Testis (tissue), 3 donors: Measurements from ENCODE around the gene ARHGEF38. TPM values are rescaled to one million over a fixed set of nuclear protein-coding genes. Genes with fewer than 3 reads are reported as not detected.
"Not testable (repeated sequence)": the region's sequence is repeated elsewhere in the genome, so short reads cannot be mapped to it uniquely, and the experiment has no call there.

Experiments used
- DNase-seq: peaks from one replicate; pipeline ENCODE4 v3.0.0-alpha.2; 2019
- H3K27ac ChIP-seq, 2 donors: fragments of 200-600 bp; sonication (generic); one replicate each; pipeline ENCODE4 v1.5.1; 2019
- H3K27me3 ChIP-seq: fragments of 200-600 bp; sonication (generic); one replicate; pipeline ENCODE4 v1.5.1; 2019
- H3K36me3 ChIP-seq: fragments of 200-600 bp; sonication (generic); one replicate; pipeline ENCODE4 v1.5.1; 2017; ENCODE audit warnings: low read depth; ENCODE audit errors: missing control alignments
- H3K4me1 ChIP-seq: fragments of 200-600 bp; sonication (generic); one replicate; pipeline ENCODE4 v1.5.1; 2019
- H3K4me3 ChIP-seq, 2 donors: fragments of 200-600 bp; sonication (generic); one replicate each; pipeline ENCODE4 v1.5.1; 2017 to 2019
- H3K9me3 ChIP-seq: fragments of 200-600 bp; sonication (generic); one replicate; pipeline ENCODE4 v1.5.1; 2017
- POLR2A ChIP-seq: fragments of 450-650 bp; IDR thresholded peaks from one replicate; pipeline ENCODE4 v1.6.1; 2017; ENCODE audit warnings: antibody characterized with exemption, mild to moderate bottlenecking, moderate library complexity
- WGBS, 2 donors: methylation state at CpG; one replicate each; pipeline ENCODE4 v1.1.5; 2018; 5-methylcytosine and 5-hydroxymethylcytosine counted together
- intact Hi-C: fragments of 100-400 bp; cut with DNase I; formaldehyde crosslinking; loops from one replicate; pipeline ENCODE4 v1.15.1; 2023; ENCODE audit warnings: low total_unique reads
- polyA plus RNA-seq: library from polyadenylated mRNA; stranded (reverse); fragments of 350-450 nt; fragmentation: Illumina TruSeq; extraction: RNeasy Lipid Tissue Mini Kit (QIAGEN cat#74804); gene quantifications from one replicate; pipeline ENCODE4 v1.2.3, GENCODE V29; 2014; ENCODE audit warnings: low read depth, low replicate concordance; ENCODE audit not compliant: insufficient read depth
- total RNA-seq, 2 donors: library from RNA; depleted of rRNA; stranded (reverse); fragments of >200 nt; gene quantifications; one replicate each; pipeline ENCODE4 v1.2.3, GENCODE V29; 2016
- TF ChIP-seq, protein P1 (sequence below), 3 experiments: fragments of 450-650 bp in 2 of 3; fragments of 200-600 bp in 1 of 3; sonication (generic) in 1 of 3; IDR thresholded peaks; one replicate each; pipeline ENCODE4 v1.5.1; 2016 to 2019; ENCODE audit warnings: antibody characterized with exemption in 3 of 3, mild to moderate bottlenecking in 2 of 3, moderate library complexity in 1 of 3

The ARHGEF38 gene
- total and polyA plus RNA-seq, 3 donors from 2014 or later, result 0.08 to 2.2 (median 0.86) TPM

DNA sequence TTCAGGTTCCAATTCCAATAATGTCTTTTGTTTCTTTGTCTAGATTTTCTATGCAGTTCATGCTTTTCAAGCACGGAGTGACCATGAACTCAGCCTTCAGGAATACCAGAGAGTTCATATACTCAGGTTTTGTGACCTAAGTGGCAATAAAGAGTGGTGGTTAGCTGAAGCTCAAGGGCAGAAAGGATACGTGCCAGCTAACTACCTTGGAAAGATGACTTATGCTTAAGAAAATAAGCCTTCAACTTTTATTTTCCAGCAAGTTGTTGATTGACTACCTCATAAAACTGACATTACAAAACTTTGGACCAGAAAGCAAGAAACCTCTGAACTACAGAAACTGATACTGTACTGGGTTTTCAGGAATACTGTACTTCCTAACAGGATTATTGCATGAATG lies 125.3 kb downstream of the ARHGEF38 start:
- TF ChIP-seq, protein P1, sequence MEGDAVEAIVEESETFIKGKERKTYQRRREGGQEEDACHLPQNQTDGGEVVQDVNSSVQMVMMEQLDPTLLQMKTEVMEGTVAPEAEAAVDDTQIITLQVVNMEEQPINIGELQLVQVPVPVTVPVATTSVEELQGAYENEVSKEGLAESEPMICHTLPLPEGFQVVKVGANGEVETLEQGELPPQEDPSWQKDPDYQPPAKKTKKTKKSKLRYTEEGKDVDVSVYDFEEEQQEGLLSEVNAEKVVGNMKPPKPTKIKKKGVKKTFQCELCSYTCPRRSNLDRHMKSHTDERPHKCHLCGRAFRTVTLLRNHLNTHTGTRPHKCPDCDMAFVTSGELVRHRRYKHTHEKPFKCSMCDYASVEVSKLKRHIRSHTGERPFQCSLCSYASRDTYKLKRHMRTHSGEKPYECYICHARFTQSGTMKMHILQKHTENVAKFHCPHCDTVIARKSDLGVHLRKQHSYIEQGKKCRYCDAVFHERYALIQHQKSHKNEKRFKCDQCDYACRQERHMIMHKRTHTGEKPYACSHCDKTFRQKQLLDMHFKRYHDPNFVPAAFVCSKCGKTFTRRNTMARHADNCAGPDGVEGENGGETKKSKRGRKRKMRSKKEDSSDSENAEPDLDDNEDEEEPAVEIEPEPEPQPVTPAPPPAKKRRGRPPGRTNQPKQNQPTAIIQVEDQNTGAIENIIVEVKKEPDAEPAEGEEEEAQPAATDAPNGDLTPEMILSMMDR (IDR thresholded peaks at IDR 0.05), result no peak
- TF ChIP-seq POLR2A, result no peak
- intact Hi-C loops, result no loop called here
- 61 to 71% methylated on average over 2 of the region's 2 CpGs for WGBS, 2 donors

DNA sequence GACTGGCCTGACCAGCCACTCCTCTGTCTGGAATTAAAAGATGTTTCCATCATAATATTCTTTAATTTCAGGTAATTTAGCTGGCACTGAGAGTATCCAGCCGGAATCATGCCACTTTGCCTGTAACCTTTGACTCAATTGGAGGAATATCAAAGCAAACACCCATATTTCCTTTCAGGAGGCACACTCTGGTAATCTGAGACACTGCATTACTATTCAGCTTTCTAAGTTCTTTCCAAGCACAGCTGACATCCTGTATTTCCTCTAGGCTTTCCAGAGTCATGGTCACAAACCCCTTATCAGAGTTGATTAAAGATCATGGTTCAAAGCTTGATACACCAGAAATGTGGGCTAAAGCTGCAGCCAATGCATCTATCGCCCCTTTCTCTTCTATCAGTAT lies 126.8 kb downstream of the ARHGEF38 start:
- no peaks in the 10 kb centered on the region for H3K36me3 ChIP-seq
- H3K4me3 ChIP-seq, result no peak overlapping the region
- WGBS, 2 donors, result 54 to 74% methylated on average over 2 of the region's 2 CpGs
- no peaks in the 10 kb centered on the region for H3K9me3 ChIP-seq
- H3K4me1 ChIP-seq, result no peaks in the 10 kb centered on the region
- no peak overlapping the region for H3K27ac ChIP-seq
- no peaks in the 10 kb centered on the region for H3K27me3 ChIP-seq
- no peak for DNase-seq
- intact Hi-C loops, result no loop called here
- TF ChIP-seq, protein P1 (IDR thresholded peaks at IDR 0.05), result no peak
- no peak for TF ChIP-seq POLR2A

More for the DNA sequence above, 125.3 kb downstream of the ARHGEF38 start:
- no peak for DNase-seq
- Histone ChIP-seq H3K27me3 (no peaks in the 10 kb centered on the region), H3K9me3 (no peaks in the 10 kb centered on the region), H3K36me3 (no peaks in the 10 kb centered on the region), H3K4me1 (no peaks in the 10 kb centered on the region), H3K4me3 (no peak overlapping the region), H3K27ac (no peak overlapping the region)

DNA sequence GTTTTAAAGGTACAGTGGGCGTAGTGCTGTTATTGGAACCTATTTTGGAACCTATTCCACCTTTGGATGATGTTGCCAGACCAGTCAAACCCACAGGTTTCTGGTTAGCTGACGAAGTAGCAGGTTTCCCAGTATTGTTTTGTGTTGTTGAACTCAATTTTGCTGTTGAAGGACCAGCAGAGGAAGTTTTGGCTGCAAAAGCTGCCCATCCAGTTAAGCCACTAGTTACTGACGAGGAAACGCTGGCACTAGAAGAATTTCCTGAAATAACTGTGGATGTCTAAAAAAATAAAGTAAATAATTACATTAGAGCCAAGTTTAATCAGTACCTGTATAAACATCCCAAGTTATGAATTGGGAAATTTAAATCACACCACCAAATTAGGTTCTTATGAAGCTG lies 130.6 kb downstream of the ARHGEF38 start:
- TF ChIP-seq, protein P1 (IDR thresholded peaks at IDR 0.05), result no peak
- TF ChIP-seq POLR2A, result no peak
- Histone ChIP-seq H3K9me3 (no peaks in the 10 kb centered on the region), H3K4me3 (no peak overlapping the region), H3K27me3 (no peaks in the 10 kb centered on the region), H3K27ac (no peak overlapping the region), H3K4me1 (no peaks in the 10 kb centered on the region), H3K36me3 (no peaks in the 10 kb centered on the region)
- 92 to 99% methylated on average over 4 of the region's 4 CpGs for WGBS, 2 donors
- intact Hi-C loops, result no loop called here
- no peak for DNase-seq

DNA sequence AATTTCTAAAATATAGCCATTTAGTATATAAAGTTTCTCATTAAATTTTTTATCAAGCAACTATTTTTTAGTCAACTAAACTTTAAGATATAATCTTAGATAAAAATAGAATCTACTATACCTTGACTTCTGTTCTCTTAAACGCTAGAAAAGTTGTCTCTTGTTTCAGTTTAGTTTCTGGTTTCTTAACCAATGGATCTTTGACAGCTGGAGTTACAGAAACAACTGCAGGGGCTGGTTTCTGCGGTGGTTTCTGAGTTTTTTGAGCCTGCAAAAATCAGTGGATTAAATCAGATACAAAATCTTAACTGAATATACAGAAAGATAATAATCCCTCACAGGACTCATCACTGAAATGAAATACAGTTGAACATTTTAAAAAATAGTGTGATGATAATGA lies 134.2 kb downstream of the ARHGEF38 start:
- DNase-seq, result no peak
- intact Hi-C loops, result no loop called here
- H3K36me3 ChIP-seq, result no peaks in the 10 kb centered on the region
- no peaks in the 10 kb centered on the region for H3K4me1 ChIP-seq
- no peak overlapping the region for H3K4me3 ChIP-seq
- H3K27me3 ChIP-seq, result no peaks in the 10 kb centered on the region
- H3K27ac ChIP-seq, result no peak overlapping the region
- 92% methylated on average over 2 of the region's 2 CpGs for WGBS, 2 donors
- no peak for TF ChIP-seq POLR2A
- TF ChIP-seq, protein P1 (IDR thresholded peaks at IDR 0.05), result no peak
- no peaks in the 10 kb centered on the region for H3K9me3 ChIP-seq

DNA sequence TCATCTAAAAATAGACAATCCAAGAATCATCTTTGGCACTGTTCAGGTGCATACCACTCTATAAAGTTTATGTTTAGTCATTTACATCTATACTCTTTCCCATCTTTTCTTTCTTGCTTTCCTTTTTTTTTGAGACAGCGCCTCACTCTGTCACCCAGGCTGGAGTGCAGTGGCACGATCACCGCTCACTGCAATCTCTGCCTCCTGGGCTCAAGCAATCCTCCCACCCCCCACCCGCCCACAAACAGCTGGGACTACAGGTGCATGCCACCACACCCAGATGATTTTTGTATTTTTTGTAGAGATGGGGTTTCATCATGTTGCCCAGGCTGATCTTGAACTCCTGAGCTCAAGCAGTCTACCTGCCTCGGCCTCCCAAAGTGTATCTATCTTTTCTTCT lies 142.4 kb downstream of the ARHGEF38 start:
- WGBS, 2 donors, result 94 to 96% methylated on average over 5 of the region's 5 CpGs
- intact Hi-C loops, H3K9me3 ChIP-seq, H3K4me1 ChIP-seq, DNase-seq, H3K4me3 ChIP-seq, H3K27ac ChIP-seq, H3K27me3 ChIP-seq, H3K36me3 ChIP-seq: not testable (repeated sequence)

DNA sequence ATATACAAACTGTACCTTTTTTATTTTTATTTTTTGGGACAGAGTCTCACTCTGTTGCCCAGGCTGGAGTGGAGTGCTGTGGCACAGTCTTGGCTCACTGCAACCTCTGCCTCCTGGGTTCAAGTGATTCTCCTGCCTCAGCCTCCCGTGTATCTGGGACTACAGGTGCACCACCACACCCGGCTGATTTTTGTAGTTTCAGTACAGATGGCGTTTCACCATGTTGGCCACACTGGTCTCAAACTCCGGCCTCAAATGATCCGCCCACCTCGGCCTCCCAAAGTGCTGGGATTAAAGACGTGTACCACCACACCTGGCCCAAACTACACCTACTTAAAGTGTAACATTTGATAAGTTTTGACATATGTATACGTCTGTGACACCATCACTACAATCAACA lies 143.4 kb downstream of the ARHGEF38 start:
- H3K36me3 ChIP-seq, DNase-seq, H3K4me1 ChIP-seq, intact Hi-C loops, H3K27ac ChIP-seq, H3K27me3 ChIP-seq, H3K9me3 ChIP-seq, H3K4me3 ChIP-seq: not testable (repeated sequence)
- WGBS, 2 donors, result 92 to 94% methylated on average over 8 of the region's 8 CpGs
